ENCODE measurements around the gene EXOSC2.

- TF ChIP-seq, protein P1, sequence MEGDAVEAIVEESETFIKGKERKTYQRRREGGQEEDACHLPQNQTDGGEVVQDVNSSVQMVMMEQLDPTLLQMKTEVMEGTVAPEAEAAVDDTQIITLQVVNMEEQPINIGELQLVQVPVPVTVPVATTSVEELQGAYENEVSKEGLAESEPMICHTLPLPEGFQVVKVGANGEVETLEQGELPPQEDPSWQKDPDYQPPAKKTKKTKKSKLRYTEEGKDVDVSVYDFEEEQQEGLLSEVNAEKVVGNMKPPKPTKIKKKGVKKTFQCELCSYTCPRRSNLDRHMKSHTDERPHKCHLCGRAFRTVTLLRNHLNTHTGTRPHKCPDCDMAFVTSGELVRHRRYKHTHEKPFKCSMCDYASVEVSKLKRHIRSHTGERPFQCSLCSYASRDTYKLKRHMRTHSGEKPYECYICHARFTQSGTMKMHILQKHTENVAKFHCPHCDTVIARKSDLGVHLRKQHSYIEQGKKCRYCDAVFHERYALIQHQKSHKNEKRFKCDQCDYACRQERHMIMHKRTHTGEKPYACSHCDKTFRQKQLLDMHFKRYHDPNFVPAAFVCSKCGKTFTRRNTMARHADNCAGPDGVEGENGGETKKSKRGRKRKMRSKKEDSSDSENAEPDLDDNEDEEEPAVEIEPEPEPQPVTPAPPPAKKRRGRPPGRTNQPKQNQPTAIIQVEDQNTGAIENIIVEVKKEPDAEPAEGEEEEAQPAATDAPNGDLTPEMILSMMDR (IDR thresholded peaks at IDR 0.05; ENCODE audit: low read length): no peak
- TF ChIP-seq EZH2phosphoT487 (IDR thresholded peaks at IDR 0.05; ENCODE audit: low read length): no peak
Measured at GRCh38 chr9:130689572-130689936, 4.0 kb upstream of the EXOSC2 start.

Measured in MM.1S (cell line).